Brain microvascular endothelial cell (primary cell): ENCODE measurements around the gene TMEM168.

Source experiments
- DNase-seq: peaks from one replicate; pipeline ENCODE4 v3.0.0-alpha.2; 2020
- H3K27ac ChIP-seq: fragments of 250-450 bp; sonication (Bioruptor Pico); 2 replicates; pipeline ENCODE4 v1.5.1; 2020; ENCODE audit warnings: mild to moderate bottlenecking, moderate library complexity
- H3K27me3 ChIP-seq: fragments of 250-450 bp; sonication (Bioruptor Pico); replicated peaks from 2 replicates; pipeline ENCODE4 v1.5.1; 2020; ENCODE audit warnings: mild to moderate bottlenecking
- H3K36me3 ChIP-seq: fragments of 250-450 bp; sonication (Bioruptor Pico); replicated peaks from 2 replicates; pipeline ENCODE4 v1.5.1; 2020; ENCODE audit warnings: mild to moderate bottlenecking
- H3K4me3 ChIP-seq: 2 replicates; pipeline ENCODE4 v1.5.1; 2011; ENCODE audit warnings: low read depth, mild to moderate bottlenecking, control low read depth, low read length, moderate library complexity
- in situ Hi-C: cut with HindIII; loops from 2 replicates; pipeline ENCODE4 v1.10.0; 2017; ENCODE audit warnings: low sequenced_read_pairs, low pct_ligation_motif_present
- TF ChIP-seq, protein P1 (sequence below): IDR thresholded peaks from 2 replicates; pipeline ENCODE4 v1.5.1; 2011; ENCODE audit warnings: low read depth, mild to moderate bottlenecking, moderate library complexity, low read length, control low read depth, inconsistent platforms; ENCODE audit errors: missing control alignments

TMEM168 gene

DNA sequence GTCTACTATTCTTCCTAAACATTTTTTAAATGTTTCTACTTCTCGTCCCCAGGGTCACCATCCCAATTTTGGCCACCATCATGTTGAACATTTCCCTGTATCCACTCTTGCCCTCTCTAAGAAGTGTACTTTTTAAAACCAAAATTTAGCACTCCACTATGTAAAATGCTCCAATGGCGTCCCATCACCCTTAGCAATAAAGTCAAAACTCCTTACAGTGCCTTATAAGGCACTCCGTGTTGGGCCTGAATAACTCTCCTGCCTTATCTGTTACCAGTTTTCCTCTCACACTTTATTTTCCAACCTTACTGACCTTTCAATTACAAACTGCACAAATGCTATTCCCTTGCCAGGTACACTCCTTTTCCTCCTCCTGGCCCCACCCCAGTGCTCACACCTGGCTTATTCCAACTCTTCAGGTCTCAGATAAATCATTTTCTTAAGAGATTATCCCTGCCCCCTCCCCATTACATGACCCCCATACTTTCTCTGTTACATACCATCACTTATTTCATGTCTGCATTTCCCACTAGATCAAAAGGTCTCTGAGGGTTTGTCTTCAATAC lies 1.3 kb downstream of the TMEM168 start:
- no peaks in the 10 kb centered on the region for H3K36me3 ChIP-seq
- peak overlapping the region; percentile 85 for H3K27ac ChIP-seq
- H3K27me3 ChIP-seq, result no peaks in the 10 kb centered on the region
- DNase-seq, result no peak
- H3K4me3 ChIP-seq, result peak overlapping the region; percentile 95
- in situ Hi-C loops, result no loop called here
- TF ChIP-seq, protein P1, sequence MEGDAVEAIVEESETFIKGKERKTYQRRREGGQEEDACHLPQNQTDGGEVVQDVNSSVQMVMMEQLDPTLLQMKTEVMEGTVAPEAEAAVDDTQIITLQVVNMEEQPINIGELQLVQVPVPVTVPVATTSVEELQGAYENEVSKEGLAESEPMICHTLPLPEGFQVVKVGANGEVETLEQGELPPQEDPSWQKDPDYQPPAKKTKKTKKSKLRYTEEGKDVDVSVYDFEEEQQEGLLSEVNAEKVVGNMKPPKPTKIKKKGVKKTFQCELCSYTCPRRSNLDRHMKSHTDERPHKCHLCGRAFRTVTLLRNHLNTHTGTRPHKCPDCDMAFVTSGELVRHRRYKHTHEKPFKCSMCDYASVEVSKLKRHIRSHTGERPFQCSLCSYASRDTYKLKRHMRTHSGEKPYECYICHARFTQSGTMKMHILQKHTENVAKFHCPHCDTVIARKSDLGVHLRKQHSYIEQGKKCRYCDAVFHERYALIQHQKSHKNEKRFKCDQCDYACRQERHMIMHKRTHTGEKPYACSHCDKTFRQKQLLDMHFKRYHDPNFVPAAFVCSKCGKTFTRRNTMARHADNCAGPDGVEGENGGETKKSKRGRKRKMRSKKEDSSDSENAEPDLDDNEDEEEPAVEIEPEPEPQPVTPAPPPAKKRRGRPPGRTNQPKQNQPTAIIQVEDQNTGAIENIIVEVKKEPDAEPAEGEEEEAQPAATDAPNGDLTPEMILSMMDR, result no peak

DNA sequence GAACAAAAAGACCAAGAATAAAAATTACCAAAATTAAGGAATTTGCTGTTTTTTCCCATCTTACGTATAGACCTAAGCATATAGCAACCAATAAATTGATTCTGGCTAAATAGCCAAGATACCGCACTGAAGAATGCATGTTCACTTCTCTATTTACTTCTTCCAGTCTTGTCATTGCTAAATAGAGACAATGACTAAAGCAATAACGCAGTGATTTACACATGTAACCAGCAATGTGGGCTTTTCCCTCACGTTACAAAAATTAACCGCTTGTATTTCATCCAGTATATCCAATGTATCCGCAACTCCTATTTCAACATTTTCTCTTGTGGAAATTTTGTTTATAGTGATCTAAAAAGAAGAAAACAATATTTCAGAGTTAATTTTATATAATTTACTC lies 5.6 kb downstream of the TMEM168 start:
- no peaks in the 10 kb centered on the region for H3K36me3 ChIP-seq
- TF ChIP-seq, protein P1, result no peak
- no peak for DNase-seq
- no peak overlapping the region for H3K27ac ChIP-seq
- in situ Hi-C loops, result no loop called here
- no peaks in the 10 kb centered on the region for H3K27me3 ChIP-seq
- H3K4me3 ChIP-seq, result no peak overlapping the region

DNA sequence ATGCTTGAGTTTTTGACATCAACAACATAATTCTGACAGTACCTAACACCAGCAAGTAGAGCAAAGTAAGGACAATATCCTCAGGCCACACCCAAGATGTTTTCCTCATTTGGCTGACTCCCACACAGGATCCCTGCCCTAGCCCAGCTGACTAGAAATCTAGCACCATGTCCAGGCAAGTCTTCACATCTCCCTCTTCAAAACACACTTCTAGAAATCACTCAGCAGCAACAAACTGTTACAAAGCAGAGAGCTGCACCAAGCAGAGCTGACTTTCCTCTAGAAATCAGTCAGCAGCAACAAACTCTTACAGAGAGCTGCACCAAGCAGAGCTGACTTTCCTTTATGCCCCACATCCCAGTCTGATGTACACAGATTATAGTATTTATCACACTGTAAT lies 7.7 kb downstream of the TMEM168 start:
- no peaks in the 10 kb centered on the region for H3K36me3 ChIP-seq
- in situ Hi-C loops, result no loop called here
- TF ChIP-seq, protein P1, result no peak
- no peak overlapping the region for H3K4me3 ChIP-seq
- no peak overlapping the region for H3K27ac ChIP-seq
- DNase-seq, result no peak
- no peaks in the 10 kb centered on the region for H3K27me3 ChIP-seq

DNA sequence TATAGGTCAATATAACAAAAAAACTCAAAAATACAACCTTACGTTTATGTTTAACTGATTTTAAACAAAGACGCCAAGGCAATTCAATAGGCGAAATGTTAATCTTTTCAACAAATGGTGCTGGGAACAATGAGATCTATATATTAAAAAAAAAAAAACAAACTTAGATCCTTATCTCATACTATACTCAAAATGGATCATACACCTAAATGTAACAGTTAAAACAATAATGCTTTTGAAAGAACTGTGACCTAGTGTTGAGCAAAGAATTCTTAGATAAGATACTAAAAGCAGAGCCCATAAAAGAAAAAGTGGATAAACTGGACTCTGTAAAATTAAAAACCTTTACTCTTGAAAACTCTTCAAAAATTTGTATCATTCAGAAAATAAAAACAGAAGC lies 8.6 kb downstream of the TMEM168 start:
- H3K27me3 ChIP-seq, result no peaks in the 10 kb centered on the region
- no peak overlapping the region for H3K27ac ChIP-seq
- H3K4me3 ChIP-seq, result no peak overlapping the region
- in situ Hi-C loops, result no loop called here
- DNase-seq, result no peak
- TF ChIP-seq, protein P1, result no peak
- no peaks in the 10 kb centered on the region for H3K36me3 ChIP-seq

DNA sequence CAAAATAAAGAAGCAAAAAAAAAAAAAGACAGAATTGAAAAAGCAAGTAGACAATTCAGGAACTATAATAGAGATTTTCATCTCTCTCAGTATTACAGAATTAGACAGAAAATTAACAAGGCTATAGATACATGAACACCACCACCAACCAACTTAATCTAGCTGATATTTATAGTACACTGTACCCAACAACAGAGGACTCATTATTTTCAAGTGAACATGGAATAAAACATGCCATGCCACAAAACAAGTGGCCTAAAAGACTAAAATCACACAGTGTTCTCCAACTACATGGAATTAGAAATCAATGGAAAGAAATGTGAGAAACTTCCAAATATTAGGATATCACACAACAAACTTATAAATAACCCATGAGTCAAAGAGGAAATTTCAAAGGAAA lies 9.1 kb downstream of the TMEM168 start:
- TF ChIP-seq, protein P1, result no peak
- Histone ChIP-seq H3K4me3 (no peak overlapping the region), H3K27me3 (no peaks in the 10 kb centered on the region), H3K27ac (no peak overlapping the region), H3K36me3 (no peaks in the 10 kb centered on the region)
- in situ Hi-C loops, result no loop called here
- no peak for DNase-seq

DNA sequence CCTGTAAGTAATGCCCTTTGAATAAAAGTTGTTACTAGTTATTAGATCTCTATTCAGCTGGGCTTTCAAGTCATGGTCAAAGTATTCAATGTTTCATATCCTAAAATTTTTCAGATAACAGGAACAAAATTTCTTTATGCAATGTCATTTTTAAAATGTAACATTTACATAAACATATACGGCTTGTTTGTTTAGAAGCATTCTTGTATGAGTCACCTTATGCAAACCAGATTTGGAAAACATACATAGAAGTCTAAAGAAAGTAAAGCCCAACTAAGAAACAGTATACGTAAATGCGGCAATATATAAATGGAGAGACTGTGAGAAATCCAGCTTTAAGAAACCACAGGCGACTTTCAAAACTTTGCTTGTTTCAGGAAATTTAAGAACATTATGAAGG lies 10.5 kb downstream of the TMEM168 start:
- TF ChIP-seq, protein P1, result no peak
- no peak overlapping the region for H3K4me3 ChIP-seq
- in situ Hi-C loops, result no loop called here
- H3K27me3 ChIP-seq, result no peaks in the 10 kb centered on the region
- no peak for DNase-seq
- H3K27ac ChIP-seq, result no peak overlapping the region
- H3K36me3 ChIP-seq, result no peaks in the 10 kb centered on the region
